Nephron progenitor cell (in vitro differentiated cells): Measurements from ENCODE around the gene DPYSL3.
A peak's percentile ranks its signal among the peaks of the same experiment; 100 is the strongest.

Experiments
- DNase-seq: peaks from one replicate; pipeline ENCODE4 v3.0.0; 2021
- H3K27ac Mint-ChIP-seq: 2 replicates; pipeline ENCODE4 v1.8.0; 2021; ENCODE audit warnings: mild to moderate bottlenecking, moderate library complexity, mixed read lengths
- H3K27me3 Mint-ChIP-seq: 2 replicates; pipeline ENCODE4 v1.8.0; 2021; ENCODE audit warnings: mild to moderate bottlenecking, low read depth, mixed read lengths; ENCODE audit not compliant: poor library complexity
- H3K36me3 Mint-ChIP-seq: 2 replicates; pipeline ENCODE4 v1.8.0; 2021; ENCODE audit warnings: low read depth, mixed read lengths
- H3K4me1 Mint-ChIP-seq: 2 replicates; pipeline ENCODE4 v1.8.0; 2021; ENCODE audit warnings: mixed read lengths
- H3K4me3 Mint-ChIP-seq: 2 replicates; pipeline ENCODE4 v1.8.0; 2021; ENCODE audit warnings: mild to moderate bottlenecking, moderate library complexity, mixed read lengths
- H3K9me3 Mint-ChIP-seq: 2 replicates; pipeline ENCODE4 v1.8.0; 2021; ENCODE audit warnings: mild to moderate bottlenecking, moderate library complexity, mixed read lengths
- TF ChIP-seq, protein P1 (sequence below): fragments of 200-600 bp; sonication (generic); IDR thresholded peaks from 2 replicates; pipeline ENCODE4 v1.5.0; 2021; ENCODE audit warnings: antibody characterized with exemption

Gene DPYSL3

DNA sequence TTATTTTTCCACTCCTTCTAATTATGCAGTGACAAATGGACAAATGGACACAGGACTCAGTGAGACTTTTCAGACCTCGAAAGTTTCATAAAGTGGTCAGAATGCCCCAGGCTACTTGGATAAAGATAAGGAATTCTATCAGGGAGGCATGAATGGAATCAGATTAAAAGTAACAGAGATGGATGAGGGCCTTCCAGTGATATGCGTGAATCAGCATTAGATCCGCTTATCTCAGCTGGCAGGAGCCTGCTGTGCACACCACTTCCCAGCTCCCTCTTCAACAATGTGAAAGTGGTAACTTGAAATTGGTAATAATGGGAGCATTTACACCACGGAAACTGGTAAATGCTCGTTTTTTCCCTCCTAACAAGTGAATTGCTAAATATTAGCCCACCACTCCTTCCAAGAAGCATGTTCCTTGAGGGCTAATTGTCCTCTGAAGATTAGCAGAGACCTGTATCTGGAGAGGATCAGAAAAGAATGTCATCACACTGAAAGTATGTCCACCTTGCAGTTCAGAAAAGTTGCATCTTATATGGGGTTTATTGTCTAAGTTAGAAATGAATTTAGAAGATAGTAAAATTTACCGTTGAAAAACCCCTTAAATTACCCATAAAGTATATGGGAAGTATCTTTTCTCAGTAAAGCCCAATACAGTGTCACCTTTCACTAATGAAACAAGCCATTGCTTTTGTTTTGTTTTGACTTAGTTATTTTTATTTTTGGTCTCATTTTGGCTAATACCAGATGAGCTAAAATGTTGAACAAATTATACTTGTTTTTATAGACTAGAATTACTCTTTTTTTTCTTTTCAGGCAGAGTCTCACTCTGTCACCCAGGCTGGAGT is 125.3 kb downstream of the DPYSL3 start:
- Mint-ChIP-seq H3K27me3 (no peaks in the 10 kb centered on the region), H3K27ac (no peak overlapping the region)

DNA sequence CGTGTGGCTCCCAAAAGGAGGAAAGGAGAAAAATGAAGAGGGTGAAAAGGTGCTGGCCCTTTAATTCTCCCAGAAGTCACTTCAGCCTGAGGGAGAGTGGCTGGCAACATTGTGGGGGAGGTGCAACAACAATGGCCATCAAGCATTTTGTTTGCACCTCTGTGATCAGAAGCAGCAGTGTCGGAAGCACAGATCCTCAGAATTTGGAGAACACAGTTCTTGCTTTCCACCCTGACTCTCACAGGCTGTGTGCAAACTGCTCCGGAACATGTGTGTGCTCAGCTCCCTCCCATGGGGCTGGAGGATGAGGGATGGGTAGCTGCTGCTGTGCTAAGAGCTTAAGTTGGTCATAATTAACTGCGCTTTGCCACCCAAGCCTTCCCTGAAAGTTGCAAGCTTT is 127.1 kb downstream of the DPYSL3 start:
- peaks cover 52% of the 10 kb centered on the region for H3K9me3 Mint-ChIP-seq
- no peak overlapping the region for H3K27ac Mint-ChIP-seq
- no peak for DNase-seq
- H3K27me3 Mint-ChIP-seq = no peaks in the 10 kb centered on the region
- H3K4me1 Mint-ChIP-seq = peaks cover 25% of the 10 kb centered on the region
- TF ChIP-seq, protein P1, sequence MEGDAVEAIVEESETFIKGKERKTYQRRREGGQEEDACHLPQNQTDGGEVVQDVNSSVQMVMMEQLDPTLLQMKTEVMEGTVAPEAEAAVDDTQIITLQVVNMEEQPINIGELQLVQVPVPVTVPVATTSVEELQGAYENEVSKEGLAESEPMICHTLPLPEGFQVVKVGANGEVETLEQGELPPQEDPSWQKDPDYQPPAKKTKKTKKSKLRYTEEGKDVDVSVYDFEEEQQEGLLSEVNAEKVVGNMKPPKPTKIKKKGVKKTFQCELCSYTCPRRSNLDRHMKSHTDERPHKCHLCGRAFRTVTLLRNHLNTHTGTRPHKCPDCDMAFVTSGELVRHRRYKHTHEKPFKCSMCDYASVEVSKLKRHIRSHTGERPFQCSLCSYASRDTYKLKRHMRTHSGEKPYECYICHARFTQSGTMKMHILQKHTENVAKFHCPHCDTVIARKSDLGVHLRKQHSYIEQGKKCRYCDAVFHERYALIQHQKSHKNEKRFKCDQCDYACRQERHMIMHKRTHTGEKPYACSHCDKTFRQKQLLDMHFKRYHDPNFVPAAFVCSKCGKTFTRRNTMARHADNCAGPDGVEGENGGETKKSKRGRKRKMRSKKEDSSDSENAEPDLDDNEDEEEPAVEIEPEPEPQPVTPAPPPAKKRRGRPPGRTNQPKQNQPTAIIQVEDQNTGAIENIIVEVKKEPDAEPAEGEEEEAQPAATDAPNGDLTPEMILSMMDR = no peak
- H3K36me3 Mint-ChIP-seq = peaks cover 40% of the 10 kb centered on the region
- peak overlapping the region; percentile 8 for H3K4me3 Mint-ChIP-seq

More for the DNA sequence above, 125.3 kb downstream of the DPYSL3 start:
- H3K4me1 Mint-ChIP-seq = peaks cover 35% of the 10 kb centered on the region
- peaks cover 34% of the 10 kb centered on the region for H3K9me3 Mint-ChIP-seq
- no peak for DNase-seq
- TF ChIP-seq, protein P1 = no peak
- H3K36me3 Mint-ChIP-seq = peaks cover 23% of the 10 kb centered on the region
- no peak overlapping the region for H3K4me3 Mint-ChIP-seq

DNA sequence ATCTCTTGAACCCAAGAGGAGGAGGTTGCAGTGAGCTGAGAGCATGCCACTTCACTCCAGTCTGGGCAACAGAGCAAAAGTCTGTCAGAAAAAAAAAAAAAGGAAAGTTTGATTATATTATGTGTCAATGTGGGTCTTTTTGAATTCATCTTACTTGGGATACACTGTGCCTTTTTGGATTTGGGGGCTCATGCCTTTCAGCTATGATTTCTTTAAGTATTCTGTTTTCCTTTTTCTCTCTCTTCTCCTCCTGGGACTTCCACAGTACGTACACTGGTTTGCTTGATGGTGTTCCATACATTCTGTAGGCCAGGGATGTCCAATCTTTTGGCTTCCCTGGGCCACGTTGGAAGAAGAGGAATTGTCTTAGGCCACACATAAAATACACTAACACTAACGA is 128.3 kb downstream of the DPYSL3 start:
- Mint-ChIP-seq H3K4me1 (peaks cover 30% of the 10 kb centered on the region), H3K36me3 (peaks cover 50% of the 10 kb centered on the region), H3K9me3 (peaks cover 61% of the 10 kb centered on the region), H3K27ac (no peak overlapping the region), H3K4me3 (no peak overlapping the region), H3K27me3 (no peaks in the 10 kb centered on the region)
- no peak for DNase-seq
- TF ChIP-seq, protein P1 = no peak

DNA sequence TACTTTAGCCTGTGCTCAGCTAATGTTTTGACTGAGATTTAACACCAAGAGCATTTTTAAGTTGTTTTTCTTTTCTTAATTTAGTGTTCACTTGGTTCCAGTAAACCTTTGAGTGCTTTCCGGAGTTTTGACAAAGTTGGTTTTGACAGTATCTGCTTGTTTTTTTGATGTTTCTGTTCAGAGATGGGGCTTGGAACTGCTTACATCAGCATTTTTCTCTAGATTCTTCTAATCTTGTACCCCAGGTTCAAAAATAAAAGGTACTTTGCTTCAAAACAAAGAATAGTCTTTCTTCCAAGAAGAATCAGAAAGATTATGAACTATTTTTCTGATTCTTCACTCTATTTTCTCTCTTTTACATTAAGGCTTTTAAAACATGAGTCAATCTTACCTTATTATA is 132.2 kb downstream of the DPYSL3 start:
- Mint-ChIP-seq H3K27me3 (peaks cover 5% of the 10 kb centered on the region), H3K36me3 (peaks cover 52% of the 10 kb centered on the region), H3K4me3 (no peak overlapping the region), H3K27ac (no peak overlapping the region), H3K4me1 (peaks cover 25% of the 10 kb centered on the region), H3K9me3 (peaks cover 58% of the 10 kb centered on the region)
- DNase-seq = no peak
- TF ChIP-seq, protein P1 = no peak

DNA sequence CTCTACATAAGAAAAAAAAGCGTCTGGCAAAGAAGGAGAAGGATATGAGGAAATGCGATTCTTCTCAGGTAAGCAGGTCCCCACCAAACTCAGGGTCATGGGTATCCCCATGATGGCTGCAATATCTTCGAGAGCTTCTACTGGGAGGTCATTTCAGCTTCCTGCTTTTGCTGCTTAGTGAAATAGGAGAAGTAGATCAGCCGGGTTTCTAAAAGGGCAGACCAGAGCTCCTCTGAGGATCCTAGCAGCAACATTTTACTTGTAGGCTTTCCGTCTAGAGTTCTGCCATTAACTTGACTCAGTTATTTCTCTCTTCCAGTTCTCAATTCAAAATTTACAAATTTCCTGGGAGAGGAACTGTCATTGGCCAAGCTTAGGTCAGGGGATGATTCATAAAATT is 134.7 kb downstream of the DPYSL3 start:
- Mint-ChIP-seq H3K36me3 (peaks cover 38% of the 10 kb centered on the region), H3K4me1 (peaks cover 34% of the 10 kb centered on the region), H3K27ac (peak overlapping the region; percentile 40), H3K4me3 (no peak overlapping the region), H3K27me3 (peaks cover 5% of the 10 kb centered on the region), H3K9me3 (peaks cover 32% of the 10 kb centered on the region)
- DNase-seq = no peak
- TF ChIP-seq, protein P1 = no peak

DNA sequence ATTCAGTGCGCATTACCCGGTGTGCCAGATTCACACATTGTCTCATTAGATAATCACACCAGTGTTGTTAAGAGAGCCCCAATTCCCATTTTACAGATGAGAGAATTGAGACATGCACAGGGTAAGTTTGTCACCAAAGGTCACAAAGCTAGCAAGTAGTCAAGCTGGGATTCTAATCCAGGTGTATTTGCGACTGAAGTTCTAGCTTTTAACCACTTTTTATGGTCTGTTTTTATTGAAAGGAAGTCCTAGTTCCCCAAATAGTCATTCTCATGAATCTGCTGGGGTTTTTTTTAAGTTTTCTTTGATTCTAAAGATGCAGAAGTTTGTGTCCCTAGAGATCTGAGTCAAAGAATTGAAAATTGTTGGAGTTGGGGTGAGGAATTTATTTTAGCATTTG is 136.5 kb downstream of the DPYSL3 start:
- peaks cover 34% of the 10 kb centered on the region for H3K4me1 Mint-ChIP-seq
- H3K9me3 Mint-ChIP-seq = peaks cover 14% of the 10 kb centered on the region
- TF ChIP-seq, protein P1 = no peak
- DNase-seq = no peak
- no peak overlapping the region for H3K27ac Mint-ChIP-seq
- peaks cover 5% of the 10 kb centered on the region for H3K27me3 Mint-ChIP-seq
- H3K36me3 Mint-ChIP-seq = peaks cover 22% of the 10 kb centered on the region
- H3K4me3 Mint-ChIP-seq = no peak overlapping the region
